Effector memory CD8-positive, alpha-beta T cell (primary cell): ENCODE measurements around the gene PNKP.
A peak's percentile ranks its signal among the peaks of the same experiment; 100 is the strongest.

Experiments
- ATAC-seq: fragments of 150-1000 bp; cut with Tn5 transposase; replicated peaks from 2 replicates; pipeline ENCODE4 v1.10.0; 2021; ENCODE audit warnings: mild to moderate bottlenecking, moderate library complexity
- DNase-seq, 3 experiments: peaks; one replicate each; pipeline ENCODE4 v3.0.0; 2021
- H3K27ac Mint-ChIP-seq, 2 donors: one replicate each; pipeline ENCODE4 v1.8.0; 2022; ENCODE audit warnings: mild to moderate bottlenecking in 2 of 2, mixed read lengths in 2 of 2, moderate library complexity in 2 of 2
- H3K27me3 Mint-ChIP-seq, 2 donors: one replicate each; pipeline ENCODE4 v1.8.0; 2022; ENCODE audit warnings: mixed read lengths in 2 of 2
- H3K36me3 Mint-ChIP-seq: one replicate; pipeline ENCODE4 v1.8.0; 2022; ENCODE audit warnings: mild to moderate bottlenecking, moderate library complexity, mixed read lengths; ENCODE audit not compliant: insufficient read depth
- H3K4me1 Mint-ChIP-seq, 2 donors: one replicate each; pipeline ENCODE4 v1.8.0; 2022; ENCODE audit warnings: low read depth in 2 of 2, mixed read lengths in 2 of 2
- H3K4me3 Mint-ChIP-seq, 2 donors: one replicate each; pipeline ENCODE4 v1.8.0; 2022; ENCODE audit warnings: mild to moderate bottlenecking in 2 of 2, mixed read lengths in 2 of 2, moderate library complexity in 2 of 2
- H3K9me3 Mint-ChIP-seq, 2 donors: one replicate each; pipeline ENCODE4 v1.8.0; 2022; ENCODE audit warnings: mixed read lengths in 2 of 2

The PNKP gene

GRCh38 chr19:49884760-49885159 is 17.4 kb upstream of the PNKP start:
- Mint-ChIP-seq H3K9me3 (no peaks in the 10 kb centered on the region), H3K4me3 (peak overlapping the region in 1 of 2 donors; percentile 42), H3K36me3 (no peaks in the 10 kb centered on the region), H3K4me1 (peaks cover 0 to 10% of the 10 kb centered on the region in 2 donors), H3K27ac (peak overlapping the region in 1 of 2 donors; percentile 99), H3K27me3 (no peaks in the 10 kb centered on the region)
- DNase-seq, result no peak
- ATAC-seq, result no peak

- H3K36me3 Mint-ChIP-seq, result no peaks in the 10 kb centered on the region
- DNase-seq (no peak), ATAC-seq (no peak)
- no peaks in the 10 kb centered on the region for H3K27me3 Mint-ChIP-seq
- H3K4me3 Mint-ChIP-seq, result no peak overlapping the region
- peaks cover 2 to 9% of the 10 kb centered on the region in 2 donors for H3K4me1 Mint-ChIP-seq
- H3K9me3 Mint-ChIP-seq, result no peaks in the 10 kb centered on the region
- peak overlapping the region in 1 of 2 donors; percentile 99 for H3K27ac Mint-ChIP-seq
These were observed 16.7 kb upstream of the PNKP start for GRCh38 chr19:49884109-49884508.

GRCh38 chr19:49883094-49883493 is 15.7 kb upstream of the PNKP start:
- H3K4me3 Mint-ChIP-seq, result peak overlapping the region in 1 of 2 donors; percentile 43
- peaks cover 11 to 13% of the 10 kb centered on the region in 2 donors for H3K4me1 Mint-ChIP-seq
- peak overlapping the region in 1 of 2 donors; percentile 99 for H3K27ac Mint-ChIP-seq
- no peaks in the 10 kb centered on the region for H3K27me3 Mint-ChIP-seq
- DNase-seq, result no peak
- H3K36me3 Mint-ChIP-seq, result no peaks in the 10 kb centered on the region
- no peaks in the 10 kb centered on the region for H3K9me3 Mint-ChIP-seq
- no peak for ATAC-seq

- Mint-ChIP-seq H3K9me3 (no peaks in the 10 kb centered on the region), H3K27ac (peak overlapping the region in 1 of 2 donors; percentile 99), H3K4me1 (peaks cover 14 to 15% of the 10 kb centered on the region in 2 donors), H3K4me3 (peak overlapping the region in 1 of 2 donors; percentile 27), H3K27me3 (no peaks in the 10 kb centered on the region), H3K36me3 (no peaks in the 10 kb centered on the region)
- no peak for ATAC-seq
- no peak for DNase-seq
These were observed 15.3 kb upstream of the PNKP start for GRCh38 chr19:49882643-49883042.

GRCh38 chr19:49881672-49882394 is 14.5 kb upstream of the PNKP start:
- Mint-ChIP-seq H3K4me1 (peaks cover 14% of the 10 kb centered on the region in 2 donors), H3K4me3 (peak overlapping the region in 1 of 2 donors; percentile 14), H3K9me3 (no peaks in the 10 kb centered on the region), H3K27me3 (no peaks in the 10 kb centered on the region), H3K36me3 (no peaks in the 10 kb centered on the region), H3K27ac (peak overlapping the region in 1 of 2 donors; percentile 99)
- DNase-seq, result no peak
- no peak for ATAC-seq

- H3K36me3 Mint-ChIP-seq, result no peaks in the 10 kb centered on the region
- H3K9me3 Mint-ChIP-seq, result no peaks in the 10 kb centered on the region
- ATAC-seq, result no peak
- peak overlapping the region in 1 of 2 donors; percentile 99 for H3K27ac Mint-ChIP-seq
- no peak for DNase-seq
- no peaks in the 10 kb centered on the region for H3K27me3 Mint-ChIP-seq
- no peak overlapping the region for H3K4me3 Mint-ChIP-seq
- peaks cover 14% of the 10 kb centered on the region in 2 donors for H3K4me1 Mint-ChIP-seq
These were observed 13.8 kb upstream of the PNKP start for GRCh38 chr19:49881186-49881585.

GRCh38 chr19:49880162-49880869 is 12.9 kb upstream of the PNKP start:
- no peak for DNase-seq
- peaks cover 19 to 21% of the 10 kb centered on the region in 2 donors for H3K4me1 Mint-ChIP-seq
- H3K27me3 Mint-ChIP-seq, result no peaks in the 10 kb centered on the region
- peaks cover 4% of the 10 kb centered on the region for H3K36me3 Mint-ChIP-seq
- peak overlapping the region in 1 of 2 donors; percentile 99 for H3K27ac Mint-ChIP-seq
- no peaks in the 10 kb centered on the region for H3K9me3 Mint-ChIP-seq
- H3K4me3 Mint-ChIP-seq, result peak overlapping the region in 1 of 2 donors; percentile 25
- ATAC-seq, result no peak

GRCh38 chr19:49879243-49879963 is 12.0 kb upstream of the PNKP start:
- Mint-ChIP-seq H3K4me3 (no peak overlapping the region), H3K9me3 (no peaks in the 10 kb centered on the region), H3K27me3 (no peaks in the 10 kb centered on the region), H3K27ac (peak overlapping the region in 1 of 2 donors; percentile 99), H3K36me3 (peaks cover 5% of the 10 kb centered on the region), H3K4me1 (peaks cover 21% of the 10 kb centered on the region in 2 donors)
- ATAC-seq (no peak), DNase-seq (no peak)

- peaks cover 7% of the 10 kb centered on the region for H3K36me3 Mint-ChIP-seq
- H3K27ac Mint-ChIP-seq, result no peak overlapping the region
- no peak for ATAC-seq
- DNase-seq, result no peak
- H3K4me1 Mint-ChIP-seq, result peaks cover 21% of the 10 kb centered on the region in 2 donors
- no peak overlapping the region for H3K4me3 Mint-ChIP-seq
- no peaks in the 10 kb centered on the region for H3K9me3 Mint-ChIP-seq
- H3K27me3 Mint-ChIP-seq, result no peaks in the 10 kb centered on the region
These were observed 11.3 kb upstream of the PNKP start for GRCh38 chr19:49878744-49879070.

- H3K4me3 Mint-ChIP-seq, result no peak overlapping the region
- H3K27me3 Mint-ChIP-seq, result no peaks in the 10 kb centered on the region
- peaks cover 21% of the 10 kb centered on the region in 2 donors for H3K4me1 Mint-ChIP-seq
- ATAC-seq (peak; percentile 58), DNase-seq (peak; percentile 95 to 98 (median 98))
- H3K9me3 Mint-ChIP-seq, result no peaks in the 10 kb centered on the region
- H3K36me3 Mint-ChIP-seq, result peaks cover 10% of the 10 kb centered on the region
- no peak overlapping the region for H3K27ac Mint-ChIP-seq
These were observed 10.7 kb upstream of the PNKP start for GRCh38 chr19:49877879-49878743.

- peak; percentile 64 for ATAC-seq
- H3K36me3 Mint-ChIP-seq, result peaks cover 11% of the 10 kb centered on the region
- H3K9me3 Mint-ChIP-seq, result no peaks in the 10 kb centered on the region
- H3K27ac Mint-ChIP-seq, result no peak within 1 kb of the TSS
- H3K4me3 Mint-ChIP-seq, result no peak within 1 kb of the TSS
- no peaks in the 10 kb centered on the region for H3K27me3 Mint-ChIP-seq
- DNase-seq, result peak; percentile 97 to 99 (median 97)
- H3K4me1 Mint-ChIP-seq, result peaks cover 21% of the 10 kb centered on the region in 2 donors
These were observed 9.9 kb upstream of the PNKP start, which contains the start of the genes AKT1S1 and TBC1D17 for GRCh38 chr19:49877020-49877878. AKT1S1 (minus strand) TSS chr19:49877355; CDS start chr19:49873295, 4,060 bp downstream. TBC1D17 (plus strand) TSS chr19:49877702; CDS start chr19:49877724, 22 bp downstream.

- Mint-ChIP-seq H3K9me3 (no peaks in the 10 kb centered on the region), H3K4me3 (no peak overlapping the region), H3K36me3 (peaks cover 16% of the 10 kb centered on the region), H3K4me1 (peaks cover 22 to 24% of the 10 kb centered on the region in 2 donors), H3K27me3 (no peaks in the 10 kb centered on the region), H3K27ac (no peak overlapping the region)
- peak; percentile 97 to 98 (median 98) for DNase-seq
- ATAC-seq, result peak; percentile 57
These were observed 9.1 kb upstream of the PNKP start for GRCh38 chr19:49876422-49877019.
